Measurements from ENCODE around the gene ZPR1.

The ZPR1 gene

DNA sequence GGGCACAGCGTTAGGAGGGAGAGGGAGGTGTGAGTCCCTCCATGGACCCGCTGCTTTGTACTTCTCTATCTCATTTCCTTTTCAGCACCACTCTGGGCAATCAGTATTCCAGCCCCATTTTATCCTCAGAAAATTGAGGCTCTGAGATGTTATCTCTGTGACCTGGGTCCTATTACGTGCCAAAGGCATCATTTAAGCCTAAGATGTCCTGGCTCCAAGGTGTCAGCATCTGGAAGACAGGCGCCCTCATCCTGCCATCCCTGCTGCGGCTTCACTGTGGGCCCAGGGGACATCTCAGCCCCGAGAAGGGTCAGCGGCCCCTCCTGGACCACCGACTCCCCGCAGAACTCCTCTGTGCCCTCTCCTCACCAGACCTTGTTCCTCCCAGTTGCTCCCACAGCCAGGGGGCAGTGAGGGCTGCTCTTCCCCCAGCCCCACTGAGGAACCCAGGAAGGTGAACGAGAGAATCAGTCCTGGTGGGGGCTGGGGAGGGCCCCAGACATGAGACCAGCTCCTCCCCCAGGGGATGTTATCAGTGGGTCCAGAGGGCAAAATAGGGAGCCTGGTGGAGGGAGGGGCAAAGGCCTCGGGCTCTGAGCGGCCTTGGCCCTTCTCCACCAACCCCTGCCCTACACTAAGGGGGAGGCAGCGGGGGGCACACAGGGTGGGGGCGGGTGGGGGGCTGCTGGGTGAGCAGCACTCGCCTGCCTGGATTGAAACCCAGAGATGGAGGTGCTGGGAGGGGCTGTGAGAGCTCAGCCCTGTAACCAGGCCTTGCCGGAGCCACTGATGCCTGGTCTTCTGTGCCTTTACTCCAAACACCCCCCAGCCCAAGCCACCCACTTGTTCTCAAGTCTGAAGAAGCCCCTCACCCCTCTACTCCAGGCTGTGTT is 41.1 kb upstream of the ZPR1 start:
- H3K9me3 Mint-ChIP-seq, result no peaks in the 10 kb centered on the region
- H3K27ac Mint-ChIP-seq, result no peak overlapping the region
- H3K36me3 Mint-ChIP-seq (ENCODE audit: low read depth), result no peaks in the 10 kb centered on the region
- no peaks in the 10 kb centered on the region for H3K4me1 Mint-ChIP-seq (ENCODE audit: low read depth)
- H3K27me3 Mint-ChIP-seq, result no peaks in the 10 kb centered on the region
- H3K4me3 Mint-ChIP-seq, result no peak overlapping the region
- intact Hi-C loops (cut with micrococcal nuclease), result no loop called here

GRCh38 chr11:116827461-116827860 is 39.6 kb upstream of the ZPR1 start:
- H3K9me3 Mint-ChIP-seq, result no peaks in the 10 kb centered on the region
- no peaks in the 10 kb centered on the region for H3K36me3 Mint-ChIP-seq (ENCODE audit: low read depth)
- no peaks in the 10 kb centered on the region for H3K4me1 Mint-ChIP-seq (ENCODE audit: low read depth)
- H3K27ac Mint-ChIP-seq, result no peak overlapping the region
- intact Hi-C loops (cut with micrococcal nuclease), result no loop called here
- H3K4me3 Mint-ChIP-seq, result no peak overlapping the region
- no peaks in the 10 kb centered on the region for H3K27me3 Mint-ChIP-seq

DNA sequence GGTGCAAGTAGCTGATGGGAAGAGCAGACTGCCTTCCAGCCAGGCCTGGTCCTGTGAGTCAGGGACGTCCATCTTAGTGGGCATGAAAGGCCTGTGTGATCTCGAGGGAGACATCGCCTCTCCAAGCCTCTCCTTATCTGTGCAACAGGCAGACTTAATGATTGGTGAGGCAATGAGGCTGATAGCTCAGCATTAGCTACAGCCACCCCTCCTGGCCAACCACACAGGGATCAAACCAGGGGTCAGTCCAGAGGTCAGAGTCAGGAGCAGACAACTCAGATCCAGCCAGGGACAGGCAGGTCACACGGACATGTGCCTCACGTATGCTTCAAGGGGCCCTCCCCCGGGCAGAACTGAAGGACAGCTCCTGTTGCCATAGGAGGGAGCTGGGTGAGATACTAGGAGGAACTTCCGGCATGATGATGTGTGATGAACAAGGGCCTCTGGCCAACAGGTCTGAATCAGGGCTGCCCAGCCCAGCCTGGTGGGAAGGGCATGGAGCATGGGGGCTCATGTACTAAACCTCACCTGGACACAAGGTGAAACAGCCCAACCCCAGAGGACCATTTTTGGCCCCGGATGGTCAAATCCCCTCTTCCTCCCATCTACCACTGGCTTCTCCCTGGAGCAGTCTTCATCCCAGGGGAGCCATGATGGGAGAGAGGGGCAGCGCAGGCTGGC is 39.1 kb upstream of the ZPR1 start:
- intact Hi-C loops (cut with micrococcal nuclease), result no loop called here
- Mint-ChIP-seq H3K27me3 (no peaks in the 10 kb centered on the region), H3K4me1 (ENCODE audit: low read depth) (no peaks in the 10 kb centered on the region), H3K36me3 (ENCODE audit: low read depth) (no peaks in the 10 kb centered on the region), H3K9me3 (no peaks in the 10 kb centered on the region), H3K4me3 (no peak overlapping the region), H3K27ac (no peak overlapping the region)

- H3K9me3 Mint-ChIP-seq, result no peaks in the 10 kb centered on the region
- no peaks in the 10 kb centered on the region for H3K27me3 Mint-ChIP-seq
- no peaks in the 10 kb centered on the region for H3K36me3 Mint-ChIP-seq (ENCODE audit: low read depth)
- no peaks in the 10 kb centered on the region for H3K4me1 Mint-ChIP-seq (ENCODE audit: low read depth)
- H3K4me3 Mint-ChIP-seq, result no peak overlapping the region
- no peak overlapping the region for H3K27ac Mint-ChIP-seq
- intact Hi-C loops (cut with micrococcal nuclease), result no loop called here
Measured at GRCh38 chr11:116825854-116826750, 38.3 kb upstream of the ZPR1 start.

DNA sequence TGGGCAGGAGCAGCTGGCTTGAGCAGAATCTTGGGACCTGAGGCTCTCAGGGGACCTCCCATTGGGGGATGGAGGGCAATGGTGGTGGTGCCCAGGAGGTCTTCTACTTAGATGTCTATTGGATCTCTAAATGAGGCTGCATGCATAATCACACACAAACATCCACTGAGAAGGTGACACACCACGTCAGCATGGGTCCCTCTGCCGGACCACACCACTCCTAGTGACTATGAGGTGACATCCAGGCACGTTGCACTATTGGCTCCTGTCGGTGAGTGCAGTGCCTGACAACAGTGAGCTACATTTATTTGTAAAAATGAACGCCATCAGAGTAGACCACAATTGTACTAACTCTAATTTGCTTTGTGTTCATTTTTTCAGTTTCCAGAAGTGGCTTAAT is 37.6 kb upstream of the ZPR1 start:
- H3K36me3 Mint-ChIP-seq (ENCODE audit: low read depth), result no peaks in the 10 kb centered on the region
- H3K27ac Mint-ChIP-seq, result no peak overlapping the region
- no peaks in the 10 kb centered on the region for H3K27me3 Mint-ChIP-seq
- no peak overlapping the region for H3K4me3 Mint-ChIP-seq
- H3K4me1 Mint-ChIP-seq (ENCODE audit: low read depth), result no peaks in the 10 kb centered on the region
- H3K9me3 Mint-ChIP-seq, result no peaks in the 10 kb centered on the region
- intact Hi-C loops (cut with micrococcal nuclease), result no loop called here

DNA sequence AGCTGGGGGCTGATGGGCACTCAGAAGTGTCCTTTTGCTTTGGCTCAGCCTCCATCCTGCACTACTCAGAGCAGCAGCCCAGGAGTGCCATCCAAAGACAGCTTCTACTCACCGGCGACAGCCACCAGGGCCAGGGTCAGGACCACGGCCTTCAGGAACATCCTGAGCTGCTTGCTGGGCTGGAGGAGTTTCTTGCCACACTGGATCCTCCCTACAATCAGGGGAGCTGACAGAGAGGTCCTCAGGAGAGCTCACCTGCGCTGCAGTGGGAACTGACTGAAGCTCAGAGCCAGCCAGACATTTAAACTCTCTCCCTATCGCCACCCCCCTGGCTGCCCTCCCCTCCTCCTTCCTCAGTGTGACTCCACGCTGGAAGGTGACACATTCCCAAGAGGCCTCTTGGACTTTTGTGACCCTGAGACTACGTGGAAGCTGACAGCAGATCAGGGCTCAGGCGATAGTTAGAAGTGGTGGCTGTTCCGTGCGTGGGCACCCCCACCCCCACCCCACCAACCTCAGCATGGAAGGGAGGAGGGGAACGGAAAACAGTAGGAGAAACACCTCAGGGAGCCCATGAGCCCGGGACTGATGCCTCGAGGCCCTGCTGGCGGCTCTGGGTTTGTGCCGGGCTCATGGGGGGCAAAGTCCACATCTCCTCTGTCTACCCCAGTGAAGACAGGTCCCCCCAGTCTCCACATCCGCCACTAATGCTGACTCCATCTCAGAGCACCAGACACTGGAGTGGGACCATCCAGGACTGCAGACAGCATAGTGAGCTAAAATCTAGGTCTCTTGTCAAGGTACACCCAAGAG is 35.4 kb upstream of the ZPR1 start, which contains the start of gene APOA4:
TSS of gene APOA4 (minus strand) at position 274 of the 813 bp plus-strand sequence. CDS start at position 161, 113 bp downstream.
- H3K27me3 Mint-ChIP-seq, result no peaks in the 10 kb centered on the region
- H3K9me3 Mint-ChIP-seq, result no peaks in the 10 kb centered on the region
- no peaks in the 10 kb centered on the region for H3K36me3 Mint-ChIP-seq (ENCODE audit: low read depth)
- no peak within 1 kb of the TSS for H3K27ac Mint-ChIP-seq
- H3K4me1 Mint-ChIP-seq (ENCODE audit: low read depth), result no peaks in the 10 kb centered on the region
- intact Hi-C loops (cut with micrococcal nuclease), result no loop called here
- H3K4me3 Mint-ChIP-seq, result no peak within 1 kb of the TSS

GRCh38 chr11:116822575-116822974 is 34.8 kb upstream of the ZPR1 start:
- no peak overlapping the region for H3K4me3 Mint-ChIP-seq
- H3K9me3 Mint-ChIP-seq, result no peaks in the 10 kb centered on the region
- no peaks in the 10 kb centered on the region for H3K36me3 Mint-ChIP-seq (ENCODE audit: low read depth)
- no peak overlapping the region for H3K27ac Mint-ChIP-seq
- H3K4me1 Mint-ChIP-seq (ENCODE audit: low read depth), result no peaks in the 10 kb centered on the region
- H3K27me3 Mint-ChIP-seq, result no peaks in the 10 kb centered on the region
- intact Hi-C loops (cut with micrococcal nuclease), result no loop called here

DNA sequence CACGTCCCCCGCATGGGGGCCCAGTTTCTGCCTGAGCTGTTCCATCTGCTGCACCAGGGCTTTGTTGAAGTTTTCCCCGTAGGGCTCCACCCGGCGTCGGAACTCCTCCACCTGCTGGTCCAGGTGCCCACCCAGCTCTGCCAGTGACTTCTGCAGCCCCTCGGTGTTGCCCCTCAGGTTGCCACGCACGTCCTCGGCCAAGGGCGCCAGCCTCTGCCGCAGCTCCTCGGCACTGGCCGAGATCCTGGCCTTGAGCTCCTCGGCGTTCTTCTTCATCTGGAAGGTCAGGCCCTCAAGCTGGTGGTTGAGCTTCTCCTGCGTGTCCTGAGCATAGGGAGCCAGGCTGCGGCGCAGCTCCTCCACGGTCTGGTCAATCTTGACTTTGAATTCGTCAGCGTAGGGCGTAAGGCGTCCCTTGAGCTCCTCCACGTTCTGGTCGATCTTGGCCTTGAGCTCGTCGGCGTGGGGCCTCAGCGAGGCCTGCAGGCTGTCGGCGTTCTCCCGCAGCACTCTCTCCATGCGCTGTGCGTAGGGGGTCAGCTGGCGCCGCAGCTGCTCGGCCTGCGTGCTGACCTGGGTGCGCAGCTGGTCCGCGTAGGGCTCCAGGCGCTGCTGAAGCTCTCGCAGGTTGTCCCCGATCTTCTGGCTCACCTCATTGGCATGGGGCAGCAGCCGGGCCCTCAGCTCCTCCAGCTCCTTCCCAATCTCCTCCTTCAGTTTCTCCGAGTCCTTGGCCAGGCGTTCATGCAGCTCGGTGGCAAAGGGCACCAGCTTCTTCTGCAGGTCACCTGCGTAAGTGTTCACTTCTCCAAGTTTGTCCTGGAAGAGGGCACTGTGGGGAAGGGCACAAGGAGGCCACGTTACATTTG is 33.5 kb upstream of the ZPR1 start:
- intact Hi-C loops (cut with micrococcal nuclease), result no loop called here
- Mint-ChIP-seq H3K9me3 (no peaks in the 10 kb centered on the region), H3K27ac (no peak overlapping the region), H3K4me3 (no peak overlapping the region), H3K27me3 (no peaks in the 10 kb centered on the region), H3K4me1 (ENCODE audit: low read depth) (no peaks in the 10 kb centered on the region), H3K36me3 (ENCODE audit: low read depth) (no peaks in the 10 kb centered on the region)

GRCh38 chr11:116819049-116819448 is 31.2 kb upstream of the ZPR1 start:
- Mint-ChIP-seq H3K27ac (no peak overlapping the region), H3K4me3 (no peak overlapping the region), H3K27me3 (no peaks in the 10 kb centered on the region), H3K9me3 (no peaks in the 10 kb centered on the region), H3K4me1 (ENCODE audit: low read depth) (peaks cover 6% of the 10 kb centered on the region), H3K36me3 (ENCODE audit: low read depth) (no peaks in the 10 kb centered on the region)
- intact Hi-C loops (cut with micrococcal nuclease), result no loop called here

- intact Hi-C loops (cut with micrococcal nuclease), result no loop called here
- Mint-ChIP-seq H3K27me3 (no peaks in the 10 kb centered on the region), H3K4me3 (no peak overlapping the region), H3K36me3 (ENCODE audit: low read depth) (no peaks in the 10 kb centered on the region), H3K4me1 (ENCODE audit: low read depth) (peaks cover 6% of the 10 kb centered on the region), H3K27ac (no peak overlapping the region), H3K9me3 (no peaks in the 10 kb centered on the region)
Measured at GRCh38 chr11:116814502-116814901, 26.7 kb upstream of the ZPR1 start.

GRCh38 chr11:116813781-116814471 is 26.1 kb upstream of the ZPR1 start:
- intact Hi-C loops (cut with micrococcal nuclease), result no loop called here
- Mint-ChIP-seq H3K27me3 (no peaks in the 10 kb centered on the region), H3K36me3 (ENCODE audit: low read depth) (no peaks in the 10 kb centered on the region), H3K27ac (no peak overlapping the region), H3K4me1 (ENCODE audit: low read depth) (peaks cover 6% of the 10 kb centered on the region), H3K9me3 (no peaks in the 10 kb centered on the region), H3K4me3 (no peak overlapping the region)

GRCh38 chr11:116813170-116813569 is 25.3 kb upstream of the ZPR1 start:
- H3K4me1 Mint-ChIP-seq (ENCODE audit: low read depth), result peaks cover 6% of the 10 kb centered on the region
- H3K9me3 Mint-ChIP-seq, result no peaks in the 10 kb centered on the region
- H3K27ac Mint-ChIP-seq, result no peak overlapping the region
- no peaks in the 10 kb centered on the region for H3K27me3 Mint-ChIP-seq
- H3K36me3 Mint-ChIP-seq (ENCODE audit: low read depth), result no peaks in the 10 kb centered on the region
- no peak overlapping the region for H3K4me3 Mint-ChIP-seq
- intact Hi-C loops (cut with micrococcal nuclease), result no loop called here

All from dendritic cell treated with granulocyte-macrophage colony-stimulating factor and Interleukin-4, amounts not matched to agents 40 ng/mL and 50 ng/mL, for 4 days (primary cell).